Uterus (tissue), 4 donors: ENCODE measurements around the gene BAIAP2. TPM values are rescaled to one million over a fixed set of nuclear protein-coding genes. Genes with fewer than 3 reads are reported as not detected.
A peak's percentile ranks its signal among the peaks of the same experiment; 100 is the strongest.

Experiments used
- DNase-seq, 2 donors: peaks; one replicate each; pipeline ENCODE4 v3.0.0-alpha.2; 2019 to 2020
- H3K27ac ChIP-seq, 2 donors: fragments of 200-600 bp; sonication (generic); 1 replicate in 1 of 2; 2 replicates in 1 of 2; pipeline ENCODE4 v1.5.1; 2016 to 2018
- H3K27me3 ChIP-seq, 2 donors: fragments of 200-600 bp; sonication (generic); one replicate each; pipeline ENCODE4 v1.5.1; 2018 to 2019; ENCODE audit warnings: control low read depth in 1 of 2
- H3K36me3 ChIP-seq, 2 donors: fragments of 200-600 bp; sonication (generic); one replicate each; pipeline ENCODE4 v1.5.1; 2019; ENCODE audit warnings: control low read depth in 1 of 2
- H3K4me1 ChIP-seq, 2 donors: fragments of 200-600 bp; sonication (generic); one replicate each; pipeline ENCODE4 v1.5.1; 2018 to 2019; ENCODE audit warnings: control low read depth in 1 of 2
- H3K4me3 ChIP-seq, 2 donors: fragments of 200-600 bp; sonication (generic); 1 replicate in 1 of 2; 2 replicates in 1 of 2; pipeline ENCODE4 v1.5.1; 2018 to 2019; ENCODE audit warnings: mild to moderate bottlenecking in 1 of 2
- H3K9me3 ChIP-seq, 2 donors: fragments of 200-600 bp; sonication (generic); one replicate each; pipeline ENCODE4 v1.5.1; 2019; ENCODE audit warnings: control low read depth in 1 of 2
- POLR2A ChIP-seq, 2 donors: fragments of 450-650 bp; IDR thresholded peaks; one replicate each; pipeline ENCODE4 v1.6.1; 2016; ENCODE audit warnings: antibody characterized with exemption in 2 of 2, mild to moderate bottlenecking in 1 of 2, moderate library complexity in 1 of 2
- intact Hi-C: fragments of 100-400 bp; cut with DNase I; formaldehyde crosslinking; loops from one replicate; pipeline ENCODE4 v1.15.1; 2023; ENCODE audit warnings: low total_unique reads
- total RNA-seq, 4 donors: library from RNA; depleted of rRNA in 3 of 4; stranded (reverse); fragments of >200 nt in 3 of 4; gene quantifications; one replicate each; pipeline versions ENCODE4 v1.1.0 to v1.2.4, GENCODE V29; 2014 to 2023
- TF ChIP-seq, protein P1 (sequence below), 4 experiments: fragments of 200-600 bp in 2 of 4; fragments of 450-650 bp in 2 of 4; sonication (generic) in 2 of 4; IDR thresholded peaks; one replicate each; pipeline ENCODE4 v1.5.1; 2016 to 2019; ENCODE audit warnings: antibody characterized with exemption in 4 of 4, mild to moderate bottlenecking in 2 of 4, moderate library complexity in 1 of 4
- donor health status: DM: yes; HTN: yes; CAD: no.

Gene BAIAP2
- total RNA-seq, 4 donors from 2014 or later, result 16.5 to 70.7 (median 45.8) TPM

DNA sequence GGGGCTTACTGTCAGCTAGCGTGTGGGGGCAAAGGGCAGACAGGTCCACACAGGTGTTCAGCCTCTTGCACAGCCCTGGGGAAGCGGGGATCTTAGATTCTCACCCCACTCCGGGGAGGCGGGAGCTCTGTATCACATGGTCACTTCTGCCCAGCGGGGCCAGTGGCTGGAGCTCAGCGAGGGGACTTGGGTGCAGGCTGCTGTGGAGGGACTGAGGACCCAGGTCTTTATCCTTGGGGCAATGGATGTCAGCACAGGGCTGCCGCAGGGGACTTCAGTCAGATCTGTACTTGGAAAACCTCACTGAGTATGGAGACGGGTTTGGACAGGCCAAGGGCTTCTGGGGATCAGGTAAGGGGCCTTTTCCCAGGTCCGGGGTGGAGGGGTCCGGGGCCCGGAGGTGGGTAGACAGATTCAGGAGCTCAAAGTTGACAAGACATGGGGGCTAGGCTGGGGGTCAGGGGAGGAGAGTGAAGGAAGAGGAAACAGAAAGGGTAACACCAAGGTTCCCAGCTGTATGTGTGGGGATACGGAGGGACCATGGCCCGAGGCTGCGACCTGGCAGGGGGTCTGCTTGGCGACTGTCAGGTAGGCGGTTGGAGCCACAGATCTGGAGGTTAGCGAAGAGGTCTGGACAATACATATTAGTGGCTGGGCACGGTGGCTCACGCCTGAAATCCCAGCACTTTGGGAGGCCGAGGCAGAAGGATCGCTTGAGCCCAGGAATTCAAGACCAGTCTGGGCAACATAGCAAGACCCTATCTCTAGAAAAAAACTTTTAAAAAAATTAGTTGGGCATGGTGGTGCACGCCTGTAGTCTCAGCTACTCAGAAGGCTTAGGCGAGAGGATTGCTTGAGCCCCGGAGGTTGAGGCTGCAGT lies 15.1 kb upstream of the BAIAP2 start:
- TF ChIP-seq POLR2A (IDR thresholded peaks at IDR 0.05), result no peak
- TF ChIP-seq, protein P1, sequence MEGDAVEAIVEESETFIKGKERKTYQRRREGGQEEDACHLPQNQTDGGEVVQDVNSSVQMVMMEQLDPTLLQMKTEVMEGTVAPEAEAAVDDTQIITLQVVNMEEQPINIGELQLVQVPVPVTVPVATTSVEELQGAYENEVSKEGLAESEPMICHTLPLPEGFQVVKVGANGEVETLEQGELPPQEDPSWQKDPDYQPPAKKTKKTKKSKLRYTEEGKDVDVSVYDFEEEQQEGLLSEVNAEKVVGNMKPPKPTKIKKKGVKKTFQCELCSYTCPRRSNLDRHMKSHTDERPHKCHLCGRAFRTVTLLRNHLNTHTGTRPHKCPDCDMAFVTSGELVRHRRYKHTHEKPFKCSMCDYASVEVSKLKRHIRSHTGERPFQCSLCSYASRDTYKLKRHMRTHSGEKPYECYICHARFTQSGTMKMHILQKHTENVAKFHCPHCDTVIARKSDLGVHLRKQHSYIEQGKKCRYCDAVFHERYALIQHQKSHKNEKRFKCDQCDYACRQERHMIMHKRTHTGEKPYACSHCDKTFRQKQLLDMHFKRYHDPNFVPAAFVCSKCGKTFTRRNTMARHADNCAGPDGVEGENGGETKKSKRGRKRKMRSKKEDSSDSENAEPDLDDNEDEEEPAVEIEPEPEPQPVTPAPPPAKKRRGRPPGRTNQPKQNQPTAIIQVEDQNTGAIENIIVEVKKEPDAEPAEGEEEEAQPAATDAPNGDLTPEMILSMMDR (IDR thresholded peaks at IDR 0.05), result no peak
- intact Hi-C loops, result loop anchor here (5.0 kb wide), 1 partner anchor 77 kb away; no protein-coding TSS in a partner anchor
- Histone ChIP-seq H3K36me3 (no peaks in the 10 kb centered on the region), H3K4me3 (no peak overlapping the region), H3K27me3 (no peaks in the 10 kb centered on the region), H3K4me1 (no peaks in the 10 kb centered on the region), H3K9me3 (no peaks in the 10 kb centered on the region), H3K27ac (no peak overlapping the region)
- DNase-seq, result no peak

DNA sequence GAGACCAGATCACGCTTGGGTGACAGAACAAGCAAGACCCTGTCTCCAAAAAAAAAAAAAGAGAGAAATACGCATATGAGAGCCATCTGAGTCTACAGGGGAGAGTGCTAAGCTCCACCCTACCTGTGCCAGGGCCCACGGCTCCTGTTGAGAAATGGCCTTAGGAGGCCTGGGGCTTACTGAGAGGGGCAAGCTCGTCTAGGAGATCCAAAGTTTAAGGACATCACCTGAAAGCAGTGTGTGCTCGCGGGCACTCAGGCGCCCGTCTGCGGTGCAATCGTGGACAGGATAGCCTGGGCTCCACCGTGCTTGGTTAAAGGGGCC lies 14.5 kb upstream of the BAIAP2 start:
- Histone ChIP-seq H3K4me3 (no peak overlapping the region), H3K4me1 (no peaks in the 10 kb centered on the region), H3K9me3 (no peaks in the 10 kb centered on the region), H3K27me3 (no peaks in the 10 kb centered on the region), H3K27ac (no peak overlapping the region), H3K36me3 (no peaks in the 10 kb centered on the region)
- TF ChIP-seq, protein P1 (IDR thresholded peaks at IDR 0.05), result no peak
- no peak for TF ChIP-seq POLR2A (IDR thresholded peaks at IDR 0.05)
- DNase-seq, result no peak
- intact Hi-C loops, result loop anchor here (5.0 kb wide), 1 partner anchor 77 kb away; no protein-coding TSS in a partner anchor

DNA sequence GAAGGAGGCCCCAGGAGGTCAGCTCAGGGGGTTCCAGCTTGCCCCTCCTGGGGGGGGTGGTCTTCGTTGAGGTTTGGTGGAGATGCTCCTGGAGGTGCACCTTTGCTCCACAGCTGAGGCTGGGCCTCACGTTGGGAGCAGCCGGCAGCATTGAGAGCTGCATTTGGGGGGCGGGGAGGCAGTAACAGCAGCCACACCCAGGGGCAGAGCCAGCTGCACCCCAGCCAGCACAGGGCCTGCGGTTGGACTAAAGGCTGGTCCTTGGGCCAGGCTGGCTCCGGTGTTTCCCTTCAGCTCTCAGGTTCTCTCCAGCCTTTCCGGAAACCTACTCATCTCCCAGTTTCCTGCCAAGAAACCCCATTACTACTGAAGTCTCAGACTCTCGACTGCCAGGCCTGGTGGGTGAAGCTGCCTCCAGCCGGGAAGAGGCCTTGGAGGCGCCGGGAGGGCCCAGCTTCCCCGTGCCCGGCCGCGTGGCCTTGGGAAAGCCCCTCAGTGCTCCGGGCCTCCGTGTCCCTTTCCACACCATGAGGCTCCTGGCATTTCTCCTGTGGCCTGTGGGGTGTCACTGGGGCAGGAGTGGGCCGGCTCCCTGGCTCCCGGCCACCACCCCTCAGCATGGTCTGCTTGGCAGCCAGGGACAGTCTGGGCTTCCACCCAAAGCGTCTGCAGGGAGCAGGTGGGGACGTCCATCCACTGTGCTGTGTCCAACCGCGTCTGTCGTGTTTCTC lies 14.0 kb upstream of the BAIAP2 start:
- H3K27me3 ChIP-seq, result no peaks in the 10 kb centered on the region
- intact Hi-C loops, result loop anchor here (5.0 kb wide), 1 partner anchor 76 kb away; no protein-coding TSS in a partner anchor
- no peak overlapping the region for H3K4me3 ChIP-seq
- peak in 1 of 2 donors; percentile 20 for DNase-seq
- H3K27ac ChIP-seq, result peak overlapping the region; percentile 28 to 34
- TF ChIP-seq, protein P1 (IDR thresholded peaks at IDR 0.05), result no peak
- no peak for TF ChIP-seq POLR2A (IDR thresholded peaks at IDR 0.05)
- H3K9me3 ChIP-seq, result no peaks in the 10 kb centered on the region
- no peaks in the 10 kb centered on the region for H3K4me1 ChIP-seq
- H3K36me3 ChIP-seq, result no peaks in the 10 kb centered on the region

GRCh38 chr17:81021531-81022343 lies 13.2 kb upstream of the BAIAP2 start:
- DNase-seq, result no peak
- H3K4me1 ChIP-seq, result no peaks in the 10 kb centered on the region
- H3K36me3 ChIP-seq, result no peaks in the 10 kb centered on the region
- H3K9me3 ChIP-seq, result no peaks in the 10 kb centered on the region
- no peaks in the 10 kb centered on the region for H3K27me3 ChIP-seq
- no peak overlapping the region for H3K27ac ChIP-seq
- intact Hi-C loops, result loop anchor here (5.0 kb wide), 1 partner anchor 76 kb away; no protein-coding TSS in a partner anchor
- TF ChIP-seq POLR2A (IDR thresholded peaks at IDR 0.05), result no peak
- TF ChIP-seq, protein P1 (IDR thresholded peaks at IDR 0.05), result no peak
- H3K4me3 ChIP-seq, result no peak overlapping the region
